GM19467 (cell line): ENCODE measurements around the gene ASCC2.

ENCODE experiments used
- ATAC-seq: cut with Tn5 transposase; IDR thresholded peaks from one replicate; pipeline ENCODE4 v1.9.1; 2021; ENCODE audit warnings: mild to moderate bottlenecking, moderate library complexity; ENCODE audit not compliant: unreplicated experiment

The ASCC2 gene

GRCh38 chr22:29819501-29819900, 18.6 kb downstream of the ASCC2 start:
- ATAC-seq: no peak

GRCh38 chr22:29817724-29818123, 20.4 kb downstream of the ASCC2 start:
- ATAC-seq: no peak

GRCh38 chr22:29816980-29817379, 21.1 kb downstream of the ASCC2 start:
- no peak for ATAC-seq

- ATAC-seq: no peak
Measured at GRCh38 chr22:29816539-29816938, 21.5 kb downstream of the ASCC2 start.

GRCh38 chr22:29816128-29816527, 21.9 kb downstream of the ASCC2 start:
- ATAC-seq: no peak

- no peak for ATAC-seq
Measured at GRCh38 chr22:29815580-29815979, 22.5 kb downstream of the ASCC2 start.

- no peak for ATAC-seq
Measured at GRCh38 chr22:29814003-29814402, 24.1 kb downstream of the ASCC2 start.

- ATAC-seq: no peak
Measured at GRCh38 chr22:29813563-29813962, 24.5 kb downstream of the ASCC2 start.

- no peak for ATAC-seq
Measured at GRCh38 chr22:29813126-29813525, 24.9 kb downstream of the ASCC2 start.

GRCh38 chr22:29811377-29811776, 26.7 kb downstream of the ASCC2 start:
- ATAC-seq: no peak

GRCh38 chr22:29810216-29810615, 27.9 kb downstream of the ASCC2 start:
- ATAC-seq: no peak

- ATAC-seq: no peak
Measured at GRCh38 chr22:29806196-29806595, 31.9 kb downstream of the ASCC2 start.

- no peak for ATAC-seq
Measured at GRCh38 chr22:29804985-29805384, 33.1 kb downstream of the ASCC2 start.

- no peak for ATAC-seq
Measured at GRCh38 chr22:29803190-29803589, 34.9 kb downstream of the ASCC2 start.

- no peak for ATAC-seq
Measured at GRCh38 chr22:29801796-29802195, 36.3 kb downstream of the ASCC2 start.

- no peak for ATAC-seq
Measured at GRCh38 chr22:29801153-29801552, 36.9 kb downstream of the ASCC2 start.

GRCh38 chr22:29799217-29799680, 38.8 kb downstream of the ASCC2 start:
- ATAC-seq: no peak

- ATAC-seq: no peak
Measured at GRCh38 chr22:29798801-29799200, 39.3 kb downstream of the ASCC2 start.

GRCh38 chr22:29798318-29798717, 39.8 kb downstream of the ASCC2 start:
- ATAC-seq: no peak

- no peak for ATAC-seq
Measured at GRCh38 chr22:29797351-29797750, 40.7 kb downstream of the ASCC2 start.

- ATAC-seq: no peak
Measured at GRCh38 chr22:29795663-29796062, 42.4 kb downstream of the ASCC2 start.

GRCh38 chr22:29793396-29793795, 44.7 kb downstream of the ASCC2 start:
- no peak for ATAC-seq

- no peak for ATAC-seq
Measured at GRCh38 chr22:29790061-29790460, 48.0 kb downstream of the ASCC2 start.
